Activated naive CD8-positive, alpha-beta T cell treated with anti-CD3 and anti-CD28 coated beads for 36 hours (primary cell): ENCODE measurements around the gene HLA-F. TPM values are rescaled to one million over a fixed set of nuclear protein-coding genes. Genes with fewer than 3 reads are reported as not detected.

Experiments
- DNase-seq: peaks from one replicate; pipeline ENCODE4 v3.0.0; 2021
- H3K27ac Mint-ChIP-seq: one replicate; pipeline ENCODE4 v1.8.0; 2022; ENCODE audit warnings: mild to moderate bottlenecking, moderate library complexity, mixed read lengths
- H3K27me3 Mint-ChIP-seq: one replicate; pipeline ENCODE4 v1.8.0; 2022; ENCODE audit warnings: mild to moderate bottlenecking, mixed read lengths
- H3K36me3 Mint-ChIP-seq: one replicate; pipeline ENCODE4 v1.8.0; 2021; ENCODE audit warnings: mild to moderate bottlenecking, mixed read lengths
- H3K4me1 Mint-ChIP-seq: one replicate; pipeline ENCODE4 v1.8.0; 2021; ENCODE audit warnings: mixed read lengths
- H3K4me3 Mint-ChIP-seq: one replicate; pipeline ENCODE4 v1.8.0; 2022; ENCODE audit warnings: mild to moderate bottlenecking, moderate library complexity, mixed read lengths
- H3K9me3 Mint-ChIP-seq: one replicate; pipeline ENCODE4 v1.8.0; 2022; ENCODE audit warnings: mixed read lengths
- total RNA-seq, 2 experiments: library from RNA; stranded (reverse); gene quantifications; one replicate each; pipeline ENCODE4 v1.2.3, GENCODE V29; 2021

Gene HLA-F
- total RNA-seq: 100 to 1,000 TPM; 178 to 181 TPM

DNA sequence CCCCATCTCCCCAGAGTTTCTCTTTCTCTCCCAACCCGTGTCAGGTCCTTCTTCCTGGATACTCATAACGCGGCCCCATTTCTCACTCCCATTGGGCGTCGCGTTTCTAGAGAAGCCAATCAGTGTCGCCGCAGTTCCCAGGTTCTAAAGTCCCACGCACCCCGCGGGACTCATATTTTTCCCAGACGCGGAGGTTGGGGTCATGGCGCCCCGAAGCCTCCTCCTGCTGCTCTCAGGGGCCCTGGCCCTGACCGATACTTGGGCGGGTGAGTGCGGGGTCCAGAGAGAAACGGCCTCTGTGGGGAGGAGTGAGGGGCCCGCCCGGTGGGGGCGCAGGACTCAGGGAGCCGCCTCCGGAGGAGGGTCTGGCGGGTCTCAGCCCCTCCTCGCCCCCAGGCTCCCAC is at the start of gene HLA-F:
HLA-F (plus strand) TSS at position 173 of the 404 bp plus-strand sequence; CDS start at position 203, 30 bp downstream.
- DNase-seq: peak; percentile 81
- peak within 1 kb of the TSS; percentile 94 for H3K4me3 Mint-ChIP-seq
- H3K36me3 Mint-ChIP-seq: peaks cover 46% of the 10 kb centered on the region
- peak within 1 kb of the TSS; percentile 91 for H3K27ac Mint-ChIP-seq
- H3K4me1 Mint-ChIP-seq: peaks cover 46% of the 10 kb centered on the region
- H3K9me3 Mint-ChIP-seq: no peaks in the 10 kb centered on the region
- H3K27me3 Mint-ChIP-seq: no peaks in the 10 kb centered on the region

- Mint-ChIP-seq H3K4me1 (peaks cover 17% of the 10 kb centered on the region), H3K9me3 (no peaks in the 10 kb centered on the region), H3K27me3 (peaks cover 6% of the 10 kb centered on the region), H3K36me3 (peaks cover 27% of the 10 kb centered on the region), H3K4me3 (no peak overlapping the region), H3K27ac (no peak overlapping the region)
- DNase-seq: no peak
Measured at GRCh38 chr6:29674008-29674407, 49.2 kb upstream of the HLA-F start.

DNA sequence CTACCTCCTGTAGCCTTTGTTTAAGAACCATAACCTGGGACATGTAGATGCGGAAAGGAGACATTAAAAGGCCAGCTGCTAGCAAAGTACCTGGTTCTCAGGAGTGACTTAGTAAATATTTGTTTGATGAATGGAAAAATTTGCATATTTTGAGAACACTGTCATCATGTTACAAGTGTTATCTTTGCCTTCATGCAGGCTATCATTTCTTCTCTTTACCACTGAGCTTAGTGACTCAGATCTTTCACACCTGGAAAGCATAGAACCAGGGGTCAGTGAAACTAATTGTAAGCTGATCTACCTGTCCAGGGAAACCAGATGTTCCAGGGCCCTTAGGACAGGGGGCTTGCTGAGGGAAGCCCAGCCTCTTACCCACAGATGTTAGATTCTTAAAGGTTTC is 47.7 kb upstream of the HLA-F start:
- Mint-ChIP-seq H3K9me3 (no peaks in the 10 kb centered on the region), H3K36me3 (peaks cover 25% of the 10 kb centered on the region), H3K4me3 (no peak overlapping the region)

GRCh38 chr6:29676981-29677601 is 46.1 kb upstream of the HLA-F start:
- no peak for DNase-seq
- H3K4me3 Mint-ChIP-seq: no peak overlapping the region
- no peaks in the 10 kb centered on the region for H3K9me3 Mint-ChIP-seq
- peaks cover 10% of the 10 kb centered on the region for H3K27me3 Mint-ChIP-seq
- H3K27ac Mint-ChIP-seq: no peak overlapping the region
- H3K36me3 Mint-ChIP-seq: peaks cover 24% of the 10 kb centered on the region
- peaks cover 24% of the 10 kb centered on the region for H3K4me1 Mint-ChIP-seq

More for the DNA sequence above, 47.7 kb upstream of the HLA-F start:
- no peak for DNase-seq
- H3K27ac Mint-ChIP-seq: no peak overlapping the region
- H3K4me1 Mint-ChIP-seq: peaks cover 24% of the 10 kb centered on the region
- H3K27me3 Mint-ChIP-seq: peaks cover 8% of the 10 kb centered on the region

DNA sequence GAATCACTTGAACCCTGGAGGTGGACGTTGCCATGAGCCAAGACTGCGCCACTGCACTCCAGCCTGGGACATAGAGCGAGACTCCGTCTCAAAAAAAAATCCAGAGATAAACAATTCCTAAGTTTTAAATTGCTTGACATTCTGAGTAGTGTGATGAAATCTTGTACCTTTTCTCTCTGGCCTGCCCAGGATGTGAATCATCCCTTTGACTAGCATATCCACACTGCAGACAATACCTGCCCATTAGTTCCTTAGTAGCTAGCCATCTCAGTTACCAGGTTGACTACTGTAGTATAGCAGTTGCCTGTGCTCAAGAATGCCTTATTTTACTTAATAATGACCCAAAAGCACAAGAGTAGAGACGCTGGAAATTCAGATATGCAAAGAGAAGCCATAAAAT is 45.1 kb upstream of the HLA-F start:
- no peak overlapping the region for H3K4me3 Mint-ChIP-seq
- peak overlapping the region; percentile 21 for H3K27ac Mint-ChIP-seq
- H3K36me3 Mint-ChIP-seq: peaks cover 16% of the 10 kb centered on the region
- H3K27me3 Mint-ChIP-seq: peaks cover 10% of the 10 kb centered on the region
- no peaks in the 10 kb centered on the region for H3K9me3 Mint-ChIP-seq
- no peak for DNase-seq
- H3K4me1 Mint-ChIP-seq: peaks cover 24% of the 10 kb centered on the region

GRCh38 chr6:29679962-29680361 is 43.3 kb upstream of the HLA-F start:
- peaks cover 5% of the 10 kb centered on the region for H3K36me3 Mint-ChIP-seq
- peaks cover 1% of the 10 kb centered on the region for H3K9me3 Mint-ChIP-seq
- H3K4me1 Mint-ChIP-seq: peaks cover 29% of the 10 kb centered on the region
- DNase-seq: no peak
- H3K27ac Mint-ChIP-seq: no peak overlapping the region
- H3K27me3 Mint-ChIP-seq: peaks cover 10% of the 10 kb centered on the region
- peak overlapping the region; percentile 86 for H3K4me3 Mint-ChIP-seq

- peak overlapping the region; percentile 86 for H3K4me3 Mint-ChIP-seq
- peak overlapping the region; percentile 82 for H3K27ac Mint-ChIP-seq
- DNase-seq: peak; percentile 40
- H3K27me3 Mint-ChIP-seq: peaks cover 10% of the 10 kb centered on the region
- peaks cover 29% of the 10 kb centered on the region for H3K4me1 Mint-ChIP-seq
- H3K36me3 Mint-ChIP-seq: peaks cover 5% of the 10 kb centered on the region
- peaks cover 2% of the 10 kb centered on the region for H3K9me3 Mint-ChIP-seq
Measured at GRCh38 chr6:29680416-29680815, 42.8 kb upstream of the HLA-F start.

GRCh38 chr6:29680904-29681303 is 42.3 kb upstream of the HLA-F start, which contains the start of gene ZFP57:
TSS of gene ZFP57 (minus strand) at chr6:29681152. CDS start at chr6:29677003, 4,149 bp downstream.
- Mint-ChIP-seq H3K27ac (peak within 1 kb of the TSS; percentile 82), H3K4me1 (peaks cover 29% of the 10 kb centered on the region)
- DNase-seq: peak; percentile 24

DNA sequence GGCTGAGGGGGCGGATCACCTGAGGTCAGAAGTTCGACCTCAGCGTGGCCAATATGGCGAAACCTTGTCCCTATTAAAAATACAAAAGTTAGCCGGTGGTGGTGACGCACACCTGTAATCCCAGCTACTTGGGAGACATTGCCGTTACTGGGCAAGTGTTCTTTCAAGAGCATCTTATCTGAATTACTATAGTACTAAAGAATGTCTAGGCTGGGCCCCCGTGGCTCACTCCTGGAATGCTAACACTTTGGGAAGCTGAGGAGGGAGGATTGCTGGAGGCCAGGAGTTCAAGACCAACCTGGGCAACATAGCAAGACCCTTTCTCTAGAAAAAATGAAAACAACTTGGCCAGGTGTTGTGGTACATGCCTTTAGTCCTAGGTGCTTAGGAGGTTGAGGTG is 41.4 kb upstream of the HLA-F start:
- peaks cover 2% of the 10 kb centered on the region for H3K9me3 Mint-ChIP-seq
- H3K4me1 Mint-ChIP-seq: peaks cover 27% of the 10 kb centered on the region
- no peak overlapping the region for H3K4me3 Mint-ChIP-seq

More at GRCh38 chr6:29680904-29681303, 42.3 kb upstream of the HLA-F start, which contains the start of gene ZFP57:
- Mint-ChIP-seq H3K9me3 (peaks cover 2% of the 10 kb centered on the region), H3K36me3 (peaks cover 5% of the 10 kb centered on the region), H3K4me3 (peak within 1 kb of the TSS; percentile 86), H3K27me3 (peaks cover 10% of the 10 kb centered on the region)

DNA sequence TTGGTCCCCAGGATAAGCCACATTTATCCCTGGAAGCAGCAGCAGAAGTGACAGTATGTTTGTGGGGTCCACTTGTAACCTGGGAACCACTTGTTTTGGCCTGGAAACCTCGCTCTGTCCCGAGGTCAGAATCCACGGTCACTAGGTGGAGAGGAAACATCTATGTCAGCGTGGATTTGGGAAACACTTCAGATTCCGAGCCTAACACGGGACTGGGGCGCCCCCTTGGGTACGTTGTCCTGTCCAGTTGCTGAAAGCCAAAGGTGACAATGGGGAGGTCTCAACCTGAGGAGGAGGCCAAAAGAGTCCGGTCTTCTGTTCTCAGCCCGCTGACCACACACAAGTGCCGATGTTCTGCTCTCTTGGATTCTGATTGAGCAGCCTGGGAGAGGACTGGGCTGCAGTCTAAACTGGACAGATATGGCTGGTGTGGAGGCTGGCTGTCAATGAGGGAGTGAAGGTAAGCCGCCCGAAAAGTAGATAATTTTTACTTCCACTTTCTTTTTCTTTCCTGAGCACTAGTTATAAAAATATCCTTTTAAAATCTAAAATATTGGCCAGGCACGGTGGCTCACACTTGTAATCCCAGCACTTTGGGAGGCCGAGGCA is 37.4 kb upstream of the HLA-F start:
- Mint-ChIP-seq H3K4me1 (peaks cover 5% of the 10 kb centered on the region), H3K27me3 (peaks cover 3% of the 10 kb centered on the region), H3K4me3 (no peak overlapping the region), H3K9me3 (peaks cover 2% of the 10 kb centered on the region), H3K36me3 (no peaks in the 10 kb centered on the region), H3K27ac (no peak overlapping the region)
- DNase-seq: no peak

More for the DNA sequence above, 41.4 kb upstream of the HLA-F start:
- Mint-ChIP-seq H3K27ac (no peak overlapping the region), H3K27me3 (peaks cover 10% of the 10 kb centered on the region), H3K36me3 (peaks cover 3% of the 10 kb centered on the region)
- no peak for DNase-seq

- DNase-seq: no peak
- Mint-ChIP-seq H3K9me3 (peaks cover 10% of the 10 kb centered on the region), H3K36me3 (no peaks in the 10 kb centered on the region), H3K27ac (no peak overlapping the region), H3K4me1 (no peaks in the 10 kb centered on the region), H3K4me3 (no peak overlapping the region), H3K27me3 (peaks cover 4% of the 10 kb centered on the region)
Measured at GRCh38 chr6:29694637-29695036, 28.6 kb upstream of the HLA-F start.

DNA sequence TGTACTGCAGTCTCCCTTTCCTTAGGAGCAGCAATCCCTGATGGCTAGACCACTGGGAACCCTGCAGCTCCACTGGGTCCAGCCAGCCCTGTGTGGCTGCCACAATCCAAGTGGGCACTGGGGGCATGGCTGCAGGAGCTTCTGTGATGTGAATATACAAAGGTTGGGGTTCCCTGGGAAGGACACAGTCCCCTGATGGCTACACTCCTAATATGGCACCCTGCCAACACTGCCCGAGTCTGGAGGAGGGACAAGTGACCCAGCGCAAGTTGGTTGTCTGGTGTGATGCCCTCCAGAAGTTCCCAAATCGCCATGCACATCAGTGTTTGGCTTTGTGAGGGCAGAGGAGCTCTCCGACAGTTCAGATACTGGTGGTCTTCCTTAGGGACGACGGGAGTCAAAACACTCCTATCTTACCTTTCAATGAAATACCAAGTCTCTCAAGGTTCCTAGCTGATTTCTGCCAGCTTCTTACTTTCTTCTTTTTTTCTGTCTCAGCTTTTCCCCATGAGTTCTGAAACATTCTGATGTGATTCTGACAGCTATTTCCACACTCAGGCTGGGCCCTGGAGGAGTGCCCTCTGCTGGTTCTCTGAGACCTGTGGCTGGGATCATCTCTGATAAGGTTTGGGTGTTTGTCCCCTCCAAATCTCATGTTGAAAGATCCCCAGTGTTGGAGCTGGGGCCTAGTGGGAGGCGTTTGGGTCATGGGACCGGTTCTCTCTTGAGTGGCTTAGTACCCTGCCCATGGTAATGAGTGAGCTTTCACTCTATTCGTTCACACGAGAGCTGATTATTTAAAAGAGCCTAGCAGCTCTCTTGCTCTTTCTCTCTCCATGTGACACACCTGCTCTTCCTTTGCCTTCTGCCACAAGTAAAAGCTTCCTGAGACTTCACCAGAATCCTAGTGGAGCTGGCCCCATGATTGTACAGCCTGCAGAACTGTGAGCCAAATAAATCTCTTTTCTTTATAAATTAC is 26.8 kb upstream of the HLA-F start:
- Mint-ChIP-seq H3K36me3 (no peaks in the 10 kb centered on the region), H3K27me3 (peaks cover 4% of the 10 kb centered on the region), H3K4me3 (no peak overlapping the region), H3K4me1 (no peaks in the 10 kb centered on the region), H3K27ac (no peak overlapping the region), H3K9me3 (peaks cover 10% of the 10 kb centered on the region)
- DNase-seq: no peak

DNA sequence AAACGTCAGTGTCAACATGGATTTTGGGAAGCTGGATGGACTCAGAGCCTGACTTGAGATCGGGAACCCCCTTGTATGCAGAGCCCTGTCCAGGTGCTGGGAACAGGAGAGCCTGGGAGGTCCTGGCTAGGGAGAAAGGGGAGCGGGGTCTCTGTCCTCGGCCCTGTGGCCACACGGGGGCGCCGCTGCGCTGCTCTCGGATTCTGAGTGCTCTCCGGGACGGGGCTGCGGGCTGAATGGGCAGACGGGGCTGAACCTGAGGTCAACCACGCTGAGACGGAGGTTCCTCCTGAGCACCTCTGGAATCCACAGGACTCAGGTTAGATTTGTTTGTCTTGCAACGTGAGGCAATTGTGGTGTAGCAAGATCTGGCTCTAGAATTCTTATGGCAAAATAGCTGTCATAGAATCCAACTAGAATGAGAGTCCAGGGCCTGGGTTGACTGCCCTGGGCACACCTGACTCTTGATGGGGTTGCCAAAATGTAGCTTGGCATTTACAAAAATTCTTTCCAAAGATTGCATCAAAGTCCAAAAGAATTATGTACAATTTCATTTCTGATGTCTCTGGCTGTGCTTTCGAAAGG is 20.6 kb upstream of the HLA-F start:
- H3K27ac Mint-ChIP-seq: no peak overlapping the region
- H3K4me3 Mint-ChIP-seq: no peak overlapping the region
- no peaks in the 10 kb centered on the region for H3K36me3 Mint-ChIP-seq
- H3K4me1 Mint-ChIP-seq: peaks cover 24% of the 10 kb centered on the region
- DNase-seq: peak; percentile 66
- H3K9me3 Mint-ChIP-seq: no peaks in the 10 kb centered on the region
- peaks cover 10% of the 10 kb centered on the region for H3K27me3 Mint-ChIP-seq

DNA sequence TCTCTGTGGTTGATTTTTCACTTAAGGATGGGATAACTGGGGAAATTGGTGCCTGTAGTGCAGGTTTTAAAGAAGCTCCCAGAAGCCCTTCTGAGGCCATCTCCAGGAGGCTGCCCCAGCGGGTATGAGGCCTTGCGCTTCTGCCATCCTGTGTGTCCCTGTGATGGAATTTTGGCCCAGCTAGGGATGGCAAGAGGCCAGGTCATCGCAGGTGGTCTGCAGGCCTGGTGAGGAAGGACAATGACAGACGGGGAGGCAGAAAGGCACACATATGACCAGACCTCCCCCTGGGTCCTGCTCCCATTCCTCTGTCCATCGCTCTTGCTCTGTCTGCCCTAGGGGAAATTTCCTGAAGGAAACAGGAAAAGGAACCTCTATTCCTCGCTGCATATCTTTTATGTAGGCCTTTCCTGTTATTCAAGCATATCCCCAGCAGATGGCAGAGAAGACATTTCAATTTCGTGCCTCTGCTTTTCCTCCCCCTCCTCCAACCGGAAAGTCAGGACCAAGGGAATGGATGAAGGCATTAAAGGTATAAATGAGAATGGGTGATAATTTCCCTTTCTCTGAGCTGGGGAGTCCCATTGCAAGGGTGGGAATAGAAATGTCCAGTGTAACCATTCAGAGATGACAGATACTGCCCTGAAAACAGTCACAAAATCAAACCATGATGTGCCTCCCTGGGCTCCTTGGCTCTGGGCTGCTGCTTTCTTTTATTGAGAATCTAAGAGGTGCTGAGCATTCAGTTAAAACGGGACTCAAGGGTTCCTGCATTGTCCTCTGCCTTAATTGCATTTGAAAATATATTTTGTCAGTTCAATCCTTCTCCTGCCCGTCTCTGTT is 17.6 kb upstream of the HLA-F start:
- peaks cover 52% of the 10 kb centered on the region for H3K4me1 Mint-ChIP-seq
- H3K27me3 Mint-ChIP-seq: peaks cover 10% of the 10 kb centered on the region
- no peaks in the 10 kb centered on the region for H3K9me3 Mint-ChIP-seq
- no peak overlapping the region for H3K4me3 Mint-ChIP-seq
- no peak overlapping the region for H3K27ac Mint-ChIP-seq
- no peak for DNase-seq
- no peaks in the 10 kb centered on the region for H3K36me3 Mint-ChIP-seq
